NCI-H146 (cell line): ENCODE measurements around the gene THSD4.

ENCODE experiments used
- DNase-seq: peaks from one replicate; lab custom pipeline; 2025; lab: John Stamatoyannopoulos, UW

THSD4 gene

GRCh38 chr15:71329497-71330260 lies 214.4 kb downstream of the THSD4 start:
- DNase-seq, result no peak

- DNase-seq, result no peak
These were observed 215.4 kb downstream of the THSD4 start for GRCh38 chr15:71330638-71331162.

- no peak for DNase-seq
These were observed 215.9 kb downstream of the THSD4 start for GRCh38 chr15:71331173-71331572.

- no peak for DNase-seq
These were observed 217.2 kb downstream of the THSD4 start for GRCh38 chr15:71332431-71333004.

- DNase-seq, result no peak
These were observed 217.9 kb downstream of the THSD4 start for GRCh38 chr15:71333136-71333700.

GRCh38 chr15:71333839-71334238 lies 218.6 kb downstream of the THSD4 start:
- DNase-seq, result no peak

- DNase-seq, result no peak
These were observed 219.2 kb downstream of the THSD4 start for GRCh38 chr15:71334434-71334833.

GRCh38 chr15:71334873-71335272 lies 219.6 kb downstream of the THSD4 start:
- DNase-seq, result no peak

GRCh38 chr15:71335591-71335990 lies 220.3 kb downstream of the THSD4 start:
- no peak for DNase-seq

- DNase-seq, result no peak
These were observed 221.4 kb downstream of the THSD4 start for GRCh38 chr15:71336671-71337070.

- DNase-seq, result no peak
These were observed 222.1 kb downstream of the THSD4 start for GRCh38 chr15:71337197-71337845.

GRCh38 chr15:71338265-71338664 lies 223.0 kb downstream of the THSD4 start:
- DNase-seq, result no peak

GRCh38 chr15:71338827-71339542 lies 223.7 kb downstream of the THSD4 start:
- no peak for DNase-seq

- no peak for DNase-seq
These were observed 226.7 kb downstream of the THSD4 start for GRCh38 chr15:71341811-71342550.

GRCh38 chr15:71342658-71343057 lies 227.4 kb downstream of the THSD4 start:
- DNase-seq, result no peak

GRCh38 chr15:71344316-71344715 lies 229.0 kb downstream of the THSD4 start:
- DNase-seq, result no peak

GRCh38 chr15:71345186-71345585 lies 229.9 kb downstream of the THSD4 start:
- DNase-seq, result no peak

GRCh38 chr15:71346464-71346863 lies 231.2 kb downstream of the THSD4 start:
- no peak for DNase-seq

- no peak for DNase-seq
These were observed 233.3 kb downstream of the THSD4 start for GRCh38 chr15:71348597-71348996.

- DNase-seq, result peak; percentile 38
These were observed 234.1 kb downstream of the THSD4 start for GRCh38 chr15:71349336-71349735.
